MM.1S (cell line): ENCODE results near the gene RNGTT.

Experiments used
- DNase-seq: peaks from one replicate; pipeline ENCODE4 v3.0.0-alpha.2; 2015
- H2AFZ ChIP-seq: fragments of 300-600 bp; sonication (generic); 2 replicates; pipeline ENCODE4 v1.6.0; 2016; ENCODE audit warnings: antibody characterized with exemption, low read length
- H3F3A ChIP-seq: fragments of 300-600 bp; sonication (generic); 2 replicates; pipeline ENCODE4 v1.6.1; 2016; ENCODE audit warnings: mild to moderate bottlenecking, antibody characterized with exemption, low read length, moderate library complexity, mixed read lengths; ENCODE audit not compliant: insufficient read depth
- H3K27ac ChIP-seq: fragments of 300-600 bp; sonication (generic); 2 replicates; pipeline ENCODE4 v1.5.1; 2016; ENCODE audit warnings: mild to moderate bottlenecking, low read length
- H3K27me3 ChIP-seq: fragments of 300-600 bp; sonication (generic); replicated peaks from 2 replicates; pipeline ENCODE4 v1.6.0; 2016; ENCODE audit warnings: low read length; ENCODE audit not compliant: insufficient read depth
- H3K36me3 ChIP-seq: fragments of 300-600 bp; sonication (generic); replicated peaks from 2 replicates; pipeline ENCODE4 v1.6.1; 2016; ENCODE audit warnings: mild to moderate bottlenecking, low read length, mixed read lengths; ENCODE audit not compliant: insufficient read depth
- H3K4me1 ChIP-seq: fragments of 300-600 bp; sonication (generic); 2 replicates; pipeline ENCODE4 v1.6.1; 2016; ENCODE audit warnings: low read length, mixed read lengths
- H3K4me2 ChIP-seq: fragments of 300-600 bp; sonication (generic); 2 replicates; pipeline ENCODE4 v1.6.0; 2016; ENCODE audit warnings: low read depth, low read length
- H3K4me3 ChIP-seq: fragments of 300-600 bp; sonication (generic); 2 replicates; pipeline ENCODE4 v1.5.1; 2016; ENCODE audit warnings: low read length, mixed read lengths
- H3K79me2 ChIP-seq: fragments of 300-600 bp; sonication (generic); 2 replicates; pipeline ENCODE4 v1.6.1; 2016; ENCODE audit warnings: mixed run types, low read length, mixed read lengths
- H3K9ac ChIP-seq: fragments of 300-600 bp; sonication (generic); 2 replicates; pipeline ENCODE4 v1.6.1; 2016; ENCODE audit warnings: low read length, mixed read lengths
- H3K9me2 ChIP-seq: fragments of 300-600 bp; sonication (generic); replicated peaks from 2 replicates; pipeline ENCODE4 v1.6.1; 2016; ENCODE audit warnings: mild to moderate bottlenecking, low read length, mixed read lengths; ENCODE audit not compliant: insufficient read depth
- H3K9me3 ChIP-seq: fragments of 300-600 bp; sonication (generic); replicated peaks from 2 replicates; pipeline ENCODE4 v1.6.1; 2016; ENCODE audit warnings: mild to moderate bottlenecking, low read length, mixed read lengths; ENCODE audit not compliant: insufficient read depth
- H4K20me1 ChIP-seq: fragments of 300-600 bp; sonication (generic); 2 replicates; pipeline ENCODE4 v1.6.1; 2016; ENCODE audit warnings: mild to moderate bottlenecking, low read length, moderate library complexity, mixed read lengths; ENCODE audit not compliant: insufficient read depth
- EZH2 ChIP-seq: fragments of 300-600 bp; sonication (generic); optimal IDR thresholded peaks from 2 replicates; pipeline ENCODE3; 2017; ENCODE audit warnings: low read depth, mild to moderate bottlenecking, antibody characterized with exemption, low read length, mixed read lengths
- EZH2phosphoT487 ChIP-seq: fragments of 300-600 bp; sonication (generic); IDR thresholded peaks from 2 replicates; pipeline ENCODE4 v1.6.1; 2018; ENCODE audit warnings: antibody characterized with exemption, low read length
- TF ChIP-seq, protein P1 (sequence below): fragments of 300-600 bp; sonication (generic); IDR thresholded peaks from 2 replicates; pipeline ENCODE4 v1.5.1; 2016; ENCODE audit warnings: antibody characterized with exemption, low read length, mixed read lengths

RNGTT gene

DNA sequence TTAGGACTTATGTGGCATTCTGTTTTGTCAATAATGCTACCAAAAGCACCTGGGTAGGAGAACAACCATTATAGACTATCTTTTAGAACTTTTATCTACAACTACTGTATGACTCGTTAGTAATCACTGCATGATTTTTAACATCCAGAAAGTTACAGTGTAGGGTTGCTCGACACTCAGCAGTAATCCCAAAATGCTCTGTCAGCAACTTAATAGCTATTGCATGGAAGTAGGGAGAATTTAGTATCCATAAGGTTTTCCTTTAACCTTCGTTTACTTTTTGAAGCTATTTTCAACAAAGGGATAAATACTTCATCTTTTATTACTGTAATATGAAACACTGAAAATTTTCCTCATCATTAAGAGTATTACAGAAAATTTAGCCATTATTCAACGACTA is 309.5 kb downstream of the RNGTT start:
- Histone ChIP-seq H2AFZ (no peak overlapping the region), H3F3A (peaks cover 4% of the 10 kb centered on the region; the same call in 1 of the 2 replicates), H3K27ac (no peak overlapping the region), H3K36me3 (no peaks in the 10 kb centered on the region), H3K4me1 (peaks cover 17% of the 10 kb centered on the region), H3K4me2 (no peak overlapping the region), H3K79me2 (no peaks in the 10 kb centered on the region), H3K9me3 (no peaks in the 10 kb centered on the region), H4K20me1 (no peaks in the 10 kb centered on the region), H3K9ac (no peak overlapping the region), H3K4me3 (no peak overlapping the region), H3K27me3 (no peaks in the 10 kb centered on the region), H3K9me2 (no peaks in the 10 kb centered on the region)
- TF ChIP-seq EZH2 (no peak), EZH2phosphoT487 (no peak)
- TF ChIP-seq, protein P1, sequence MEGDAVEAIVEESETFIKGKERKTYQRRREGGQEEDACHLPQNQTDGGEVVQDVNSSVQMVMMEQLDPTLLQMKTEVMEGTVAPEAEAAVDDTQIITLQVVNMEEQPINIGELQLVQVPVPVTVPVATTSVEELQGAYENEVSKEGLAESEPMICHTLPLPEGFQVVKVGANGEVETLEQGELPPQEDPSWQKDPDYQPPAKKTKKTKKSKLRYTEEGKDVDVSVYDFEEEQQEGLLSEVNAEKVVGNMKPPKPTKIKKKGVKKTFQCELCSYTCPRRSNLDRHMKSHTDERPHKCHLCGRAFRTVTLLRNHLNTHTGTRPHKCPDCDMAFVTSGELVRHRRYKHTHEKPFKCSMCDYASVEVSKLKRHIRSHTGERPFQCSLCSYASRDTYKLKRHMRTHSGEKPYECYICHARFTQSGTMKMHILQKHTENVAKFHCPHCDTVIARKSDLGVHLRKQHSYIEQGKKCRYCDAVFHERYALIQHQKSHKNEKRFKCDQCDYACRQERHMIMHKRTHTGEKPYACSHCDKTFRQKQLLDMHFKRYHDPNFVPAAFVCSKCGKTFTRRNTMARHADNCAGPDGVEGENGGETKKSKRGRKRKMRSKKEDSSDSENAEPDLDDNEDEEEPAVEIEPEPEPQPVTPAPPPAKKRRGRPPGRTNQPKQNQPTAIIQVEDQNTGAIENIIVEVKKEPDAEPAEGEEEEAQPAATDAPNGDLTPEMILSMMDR = no peak
- no peak for DNase-seq

DNA sequence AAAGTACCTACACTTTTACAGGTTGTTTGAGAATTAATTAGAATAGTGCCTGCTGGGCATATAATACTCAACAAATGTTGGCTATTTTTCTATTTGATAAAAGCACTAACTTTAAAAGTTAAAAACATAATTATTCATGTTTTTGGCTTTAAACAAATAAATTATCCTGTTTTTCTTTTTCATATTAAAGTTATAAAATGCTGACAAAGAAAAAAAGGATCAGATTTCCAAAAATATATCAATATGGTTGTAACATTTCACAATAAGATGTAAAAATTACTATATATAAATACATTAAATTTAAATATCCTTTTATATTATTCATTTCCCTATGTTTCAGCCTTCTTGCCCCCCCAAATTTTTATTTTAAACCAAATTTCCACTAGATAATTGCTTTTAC is 312.0 kb downstream of the RNGTT start:
- no peaks in the 10 kb centered on the region for H3K27me3 ChIP-seq
- H3K36me3 ChIP-seq = no peaks in the 10 kb centered on the region
- no peak overlapping the region for H3K9ac ChIP-seq
- TF ChIP-seq EZH2phosphoT487 (no peak), EZH2 (no peak)
- peak overlapping the region; percentile 78; the same call in 1 of the 2 replicates for H3K27ac ChIP-seq
- H2AFZ ChIP-seq = no peak overlapping the region
- H3K4me2 ChIP-seq = peak overlapping the region; percentile 50
- H3K79me2 ChIP-seq = no peaks in the 10 kb centered on the region
- H3K9me3 ChIP-seq = no peaks in the 10 kb centered on the region
- H3K4me3 ChIP-seq = no peak overlapping the region
- no peak for DNase-seq
- peaks cover 6% of the 10 kb centered on the region for H3K4me1 ChIP-seq
- H4K20me1 ChIP-seq = no peaks in the 10 kb centered on the region
- H3F3A ChIP-seq = peaks cover 4% of the 10 kb centered on the region; the same call in 1 of the 2 replicates
- H3K9me2 ChIP-seq = no peaks in the 10 kb centered on the region

DNA sequence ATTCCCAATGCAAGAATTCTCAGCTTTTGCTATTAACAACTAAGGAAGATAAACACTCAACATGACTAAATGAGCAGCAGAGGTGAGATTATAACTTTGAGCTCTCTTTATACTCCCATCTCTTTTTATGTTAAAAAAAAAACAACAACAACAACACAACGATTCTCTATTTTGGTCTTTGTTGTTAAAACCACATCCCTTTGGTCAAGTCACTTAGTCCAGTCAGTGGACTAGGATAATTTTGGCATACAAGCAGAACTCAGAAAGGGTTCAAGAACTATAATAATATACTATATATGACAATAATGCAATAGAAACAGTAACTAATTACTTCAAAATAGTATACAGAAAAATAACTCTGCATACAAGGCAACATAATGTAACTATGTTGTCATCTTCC is 312.4 kb downstream of the RNGTT start:
- Histone ChIP-seq H4K20me1 (no peaks in the 10 kb centered on the region), H3K9me2 (no peaks in the 10 kb centered on the region), H2AFZ (no peak overlapping the region), H3K36me3 (no peaks in the 10 kb centered on the region), H3K27me3 (no peaks in the 10 kb centered on the region), H3K4me3 (no peak overlapping the region; the same call in 1 of the 2 replicates), H3K4me1 (peaks cover 6% of the 10 kb centered on the region), H3K9me3 (no peaks in the 10 kb centered on the region), H3K4me2 (peak overlapping the region; percentile 50), H3K9ac (peak overlapping the region; percentile 23; the same call in 1 of the 2 replicates), H3F3A (peaks cover 4% of the 10 kb centered on the region; the same call in 1 of the 2 replicates), H3K79me2 (no peaks in the 10 kb centered on the region), H3K27ac (peak overlapping the region; percentile 78; the same call in 1 of the 2 replicates)
- TF ChIP-seq EZH2phosphoT487 = no peak
- TF ChIP-seq, protein P1 = no peak
- TF ChIP-seq EZH2 = no peak
- no peak for DNase-seq

DNA sequence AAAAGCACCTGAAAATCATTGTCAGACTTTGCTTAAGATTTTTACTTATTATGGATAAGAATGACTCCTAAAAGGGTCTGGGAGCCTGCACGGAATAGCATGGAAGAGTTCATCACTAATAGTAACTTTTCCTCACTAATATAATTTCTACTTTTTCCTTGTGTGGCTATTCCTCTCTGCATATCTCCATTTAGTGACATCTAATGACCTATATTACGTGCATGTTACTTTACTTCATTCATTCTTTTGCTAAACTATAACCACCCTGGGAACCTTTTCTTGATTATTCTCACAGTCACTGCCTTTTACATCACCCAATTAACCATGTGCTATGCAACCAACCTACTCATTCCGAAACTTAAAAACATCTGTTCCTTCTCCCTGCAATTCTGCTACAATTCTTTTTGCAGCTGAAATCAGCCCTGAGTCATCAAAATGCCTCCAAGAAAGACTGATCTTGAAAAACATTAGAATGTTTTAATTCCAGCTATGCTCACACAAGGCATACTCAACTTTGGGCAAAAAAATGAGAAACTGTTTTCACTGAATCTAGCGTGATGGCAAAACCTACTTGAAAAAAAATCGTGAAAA is 313.3 kb downstream of the RNGTT start:
- peak; percentile 83 for DNase-seq
- Histone ChIP-seq H3K79me2 (no peaks in the 10 kb centered on the region), H3K9me3 (no peaks in the 10 kb centered on the region), H3F3A (peaks cover 4% of the 10 kb centered on the region; the same call in 1 of the 2 replicates), H3K4me2 (peak overlapping the region; percentile 50; the same call in 1 of the 2 replicates), H2AFZ (no peak overlapping the region), H3K4me3 (no peak overlapping the region; the same call in 1 of the 2 replicates), H3K27me3 (no peaks in the 10 kb centered on the region), H4K20me1 (no peaks in the 10 kb centered on the region), H3K36me3 (no peaks in the 10 kb centered on the region), H3K4me1 (peaks cover 6% of the 10 kb centered on the region), H3K9ac (peak overlapping the region; percentile 23; the same call in 1 of the 2 replicates), H3K9me2 (no peaks in the 10 kb centered on the region), H3K27ac (peak overlapping the region; percentile 78; the same call in 1 of the 2 replicates)
- TF ChIP-seq, protein P1 = no peak
- TF ChIP-seq EZH2 = no peak
- TF ChIP-seq EZH2phosphoT487 = no peak
